ENCODE data around the gene ZBTB12. TPM values are rescaled to one million over a fixed set of nuclear protein-coding genes. Genes with fewer than 3 reads are reported as not detected.

The ZBTB12 gene
- total and polyA plus RNA-seq, 10 of the 15 experiments (the other 5 are each of a cell fraction or from before 2014, with no cell fraction given), result 0.81 to 4.5 (median 1.7) TPM; not detected in 4

DNA sequence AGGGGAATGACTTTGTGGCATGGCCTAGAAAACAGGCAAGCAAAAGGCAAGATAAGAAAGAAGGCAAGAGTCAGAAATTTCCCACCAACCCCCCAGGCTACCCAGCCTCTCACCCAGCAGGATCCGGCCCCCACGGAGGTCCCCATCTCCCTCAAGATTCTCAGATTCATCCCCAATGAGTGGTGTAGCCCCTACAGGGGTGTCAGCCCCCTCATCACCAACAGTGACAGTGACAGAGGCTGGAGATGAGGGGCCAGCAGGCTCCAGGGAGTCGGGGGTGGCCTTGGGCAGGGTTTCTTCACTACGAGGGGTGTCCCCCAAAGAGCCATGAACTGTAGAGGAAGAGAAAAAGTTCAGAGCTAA is 5.4 kb downstream of the ZBTB12 start:
- peaks cover 2 to 10% of the 10 kb centered on the region in 2 experiments for H3K36me3 ChIP-seq (ENCODE audit: control insufficient read depth in 2 of 2, insufficient read depth in 2 of 2, low read length in 1 of 2)
- 34% methylated on average over 4 of the region's 4 CpGs for whole genome bisulfite sequencing (ENCODE audit: insufficient coverage, insufficient replicate concordance, low lambda C conversion rate, missing lambda C conversion rate)
- no TSS peak for BruUV-seq (replicated peaks)
- H3K27me3 ChIP-seq (replicated peaks in 1 of 2; ENCODE audit: control insufficient read depth in 2 of 2, insufficient read depth in 2 of 2, low read length in 1 of 2), result no peaks in the 10 kb centered on the region
- ATAC-seq (no peak), FAIRE-seq (no peak), DNase-seq (ENCODE audit: low read depth, low spot score) (no peak)
- peaks cover 12% of the 10 kb centered on the region for H3K79me2 ChIP-seq (ENCODE audit: control insufficient read depth, insufficient read depth, low read length)
- H3K4me3 ChIP-seq, result peak overlapping the region; percentile 84
- H4K20me1 ChIP-seq (ENCODE audit: control insufficient read depth, insufficient read depth), result no peaks in the 10 kb centered on the region
- no peaks in the 10 kb centered on the region for H3K9me3 ChIP-seq (replicated peaks; ENCODE audit: control insufficient read depth, insufficient read depth, low read length)
- ChIA-PET CTCF (interaction anchor here (1.3 kb wide), 1 partner anchor 9 kb away, joined by 5 read pairs; no protein-coding TSS in a partner anchor), RAD21 (ENCODE audit: unreplicated experiment) (interaction anchor here (0.6 to 0.7 kb wide), 2 partner anchors 26 to 34 kb away, joined by 3 read pairs; partner anchors contain the start of gene NEU1), POLR2A (interaction anchor here (0.7 to 1.0 kb wide), 3 partner anchors 34 to 211 kb away, joined by 3 to 7 read pairs (median 4); partner anchors contain the start of gene NEU1), SMC1A (ENCODE audit: uncharacterized antibody, unreplicated experiment) (no interaction called here)
- peak overlapping the region; percentile 76 for H3K9ac ChIP-seq (ENCODE audit: control insufficient read depth, insufficient read depth, low read length)
- peak overlapping the region; percentile 58 for H3K27ac ChIP-seq (ENCODE audit: control insufficient read depth, insufficient read depth)
- peaks cover 18% of the 10 kb centered on the region for H3K4me1 ChIP-seq (ENCODE audit: control insufficient read depth, insufficient read depth, low read length)
- H3K4me2 ChIP-seq (ENCODE audit: control insufficient read depth, insufficient read depth), result peak overlapping the region; percentile 97
- H2AFZ ChIP-seq (ENCODE audit: control insufficient read depth, low read depth, low read length), result peak overlapping the region; percentile 59
- intact Hi-C loops (cut with micrococcal nuclease; ENCODE audit: unreplicated experiment) (no loop called here), in situ Hi-C loops (cut with MboI) (no loop called here)
- TF ChIP-seq ZZZ3 (IDR thresholded peaks at IDR 0.05; ENCODE audit: control insufficient read depth, insufficient read length, low read depth) (no peak), NR2C2 (IDR thresholded peaks at IDR 0.05; ENCODE audit: borderline replicate concordance, control insufficient read depth, insufficient read length, low read depth) (no peak), RBBP5 (conservative IDR thresholded peaks at IDR 0.05) (no peak), TBL1XR1 (IDR thresholded peaks at IDR 0.05; ENCODE audit: low read depth, low read length) (no peak), CBX3 (IDR thresholded peaks at IDR 0.05; ENCODE audit: borderline replicate concordance, low read depth) (no peak)
- TF ChIP-seq, protein P1, sequence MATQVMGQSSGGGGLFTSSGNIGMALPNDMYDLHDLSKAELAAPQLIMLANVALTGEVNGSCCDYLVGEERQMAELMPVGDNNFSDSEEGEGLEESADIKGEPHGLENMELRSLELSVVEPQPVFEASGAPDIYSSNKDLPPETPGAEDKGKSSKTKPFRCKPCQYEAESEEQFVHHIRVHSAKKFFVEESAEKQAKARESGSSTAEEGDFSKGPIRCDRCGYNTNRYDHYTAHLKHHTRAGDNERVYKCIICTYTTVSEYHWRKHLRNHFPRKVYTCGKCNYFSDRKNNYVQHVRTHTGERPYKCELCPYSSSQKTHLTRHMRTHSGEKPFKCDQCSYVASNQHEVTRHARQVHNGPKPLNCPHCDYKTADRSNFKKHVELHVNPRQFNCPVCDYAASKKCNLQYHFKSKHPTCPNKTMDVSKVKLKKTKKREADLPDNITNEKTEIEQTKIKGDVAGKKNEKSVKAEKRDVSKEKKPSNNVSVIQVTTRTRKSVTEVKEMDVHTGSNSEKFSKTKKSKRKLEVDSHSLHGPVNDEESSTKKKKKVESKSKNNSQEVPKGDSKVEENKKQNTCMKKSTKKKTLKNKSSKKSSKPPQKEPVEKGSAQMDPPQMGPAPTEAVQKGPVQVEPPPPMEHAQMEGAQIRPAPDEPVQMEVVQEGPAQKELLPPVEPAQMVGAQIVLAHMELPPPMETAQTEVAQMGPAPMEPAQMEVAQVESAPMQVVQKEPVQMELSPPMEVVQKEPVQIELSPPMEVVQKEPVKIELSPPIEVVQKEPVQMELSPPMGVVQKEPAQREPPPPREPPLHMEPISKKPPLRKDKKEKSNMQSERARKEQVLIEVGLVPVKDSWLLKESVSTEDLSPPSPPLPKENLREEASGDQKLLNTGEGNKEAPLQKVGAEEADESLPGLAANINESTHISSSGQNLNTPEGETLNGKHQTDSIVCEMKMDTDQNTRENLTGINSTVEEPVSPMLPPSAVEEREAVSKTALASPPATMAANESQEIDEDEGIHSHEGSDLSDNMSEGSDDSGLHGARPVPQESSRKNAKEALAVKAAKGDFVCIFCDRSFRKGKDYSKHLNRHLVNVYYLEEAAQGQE (IDR thresholded peaks at IDR 0.05; ENCODE audit: low read depth, low read length), result no peak
- TF ChIP-seq, protein P2, sequence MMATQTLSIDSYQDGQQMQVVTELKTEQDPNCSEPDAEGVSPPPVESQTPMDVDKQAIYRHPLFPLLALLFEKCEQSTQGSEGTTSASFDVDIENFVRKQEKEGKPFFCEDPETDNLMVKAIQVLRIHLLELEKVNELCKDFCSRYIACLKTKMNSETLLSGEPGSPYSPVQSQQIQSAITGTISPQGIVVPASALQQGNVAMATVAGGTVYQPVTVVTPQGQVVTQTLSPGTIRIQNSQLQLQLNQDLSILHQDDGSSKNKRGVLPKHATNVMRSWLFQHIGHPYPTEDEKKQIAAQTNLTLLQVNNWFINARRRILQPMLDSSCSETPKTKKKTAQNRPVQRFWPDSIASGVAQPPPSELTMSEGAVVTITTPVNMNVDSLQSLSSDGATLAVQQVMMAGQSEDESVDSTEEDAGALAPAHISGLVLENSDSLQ (IDR thresholded peaks at IDR 0.05), result no peak
- TF ChIP-seq, protein P3, sequence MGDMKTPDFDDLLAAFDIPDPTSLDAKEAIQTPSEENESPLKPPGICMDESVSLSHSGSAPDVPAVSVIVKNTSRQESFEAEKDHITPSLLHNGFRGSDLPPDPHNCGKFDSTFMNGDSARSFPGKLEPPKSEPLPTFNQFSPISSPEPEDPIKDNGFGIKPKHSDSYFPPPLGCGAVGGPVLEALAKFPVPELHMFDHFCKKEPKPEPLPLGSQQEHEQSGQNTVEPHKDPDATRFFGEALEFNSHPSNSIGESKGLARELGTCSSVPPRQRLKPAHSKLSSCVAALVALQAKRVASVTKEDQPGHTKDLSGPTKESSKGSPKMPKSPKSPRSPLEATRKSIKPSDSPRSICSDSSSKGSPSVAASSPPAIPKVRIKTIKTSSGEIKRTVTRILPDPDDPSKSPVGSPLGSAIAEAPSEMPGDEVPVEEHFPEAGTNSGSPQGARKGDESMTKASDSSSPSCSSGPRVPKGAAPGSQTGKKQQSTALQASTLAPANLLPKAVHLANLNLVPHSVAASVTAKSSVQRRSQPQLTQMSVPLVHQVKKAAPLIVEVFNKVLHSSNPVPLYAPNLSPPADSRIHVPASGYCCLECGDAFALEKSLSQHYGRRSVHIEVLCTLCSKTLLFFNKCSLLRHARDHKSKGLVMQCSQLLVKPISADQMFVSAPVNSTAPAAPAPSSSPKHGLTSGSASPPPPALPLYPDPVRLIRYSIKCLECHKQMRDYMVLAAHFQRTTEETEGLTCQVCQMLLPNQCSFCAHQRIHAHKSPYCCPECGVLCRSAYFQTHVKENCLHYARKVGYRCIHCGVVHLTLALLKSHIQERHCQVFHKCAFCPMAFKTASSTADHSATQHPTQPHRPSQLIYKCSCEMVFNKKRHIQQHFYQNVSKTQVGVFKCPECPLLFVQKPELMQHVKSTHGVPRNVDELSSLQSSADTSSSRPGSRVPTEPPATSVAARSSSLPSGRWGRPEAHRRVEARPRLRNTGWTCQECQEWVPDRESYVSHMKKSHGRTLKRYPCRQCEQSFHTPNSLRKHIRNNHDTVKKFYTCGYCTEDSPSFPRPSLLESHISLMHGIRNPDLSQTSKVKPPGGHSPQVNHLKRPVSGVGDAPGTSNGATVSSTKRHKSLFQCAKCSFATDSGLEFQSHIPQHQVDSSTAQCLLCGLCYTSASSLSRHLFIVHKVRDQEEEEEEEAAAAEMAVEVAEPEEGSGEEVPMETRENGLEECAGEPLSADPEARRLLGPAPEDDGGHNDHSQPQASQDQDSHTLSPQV (IDR thresholded peaks at IDR 0.05), result no peak
- TF ChIP-seq, protein P4, sequence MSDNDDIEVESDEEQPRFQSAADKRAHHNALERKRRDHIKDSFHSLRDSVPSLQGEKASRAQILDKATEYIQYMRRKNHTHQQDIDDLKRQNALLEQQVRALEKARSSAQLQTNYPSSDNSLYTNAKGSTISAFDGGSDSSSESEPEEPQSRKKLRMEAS (IDR thresholded peaks at IDR 0.05; ENCODE audit: low read depth, low read length), result no peak
- TF ChIP-seq, protein P5, sequence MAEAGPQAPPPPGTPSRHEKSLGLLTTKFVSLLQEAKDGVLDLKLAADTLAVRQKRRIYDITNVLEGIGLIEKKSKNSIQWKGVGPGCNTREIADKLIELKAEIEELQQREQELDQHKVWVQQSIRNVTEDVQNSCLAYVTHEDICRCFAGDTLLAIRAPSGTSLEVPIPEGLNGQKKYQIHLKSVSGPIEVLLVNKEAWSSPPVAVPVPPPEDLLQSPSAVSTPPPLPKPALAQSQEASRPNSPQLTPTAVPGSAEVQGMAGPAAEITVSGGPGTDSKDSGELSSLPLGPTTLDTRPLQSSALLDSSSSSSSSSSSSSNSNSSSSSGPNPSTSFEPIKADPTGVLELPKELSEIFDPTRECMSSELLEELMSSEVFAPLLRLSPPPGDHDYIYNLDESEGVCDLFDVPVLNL (IDR thresholded peaks at IDR 0.05; ENCODE audit: low read depth, low read length), result no peak
- TF ChIP-seq, protein P6, sequence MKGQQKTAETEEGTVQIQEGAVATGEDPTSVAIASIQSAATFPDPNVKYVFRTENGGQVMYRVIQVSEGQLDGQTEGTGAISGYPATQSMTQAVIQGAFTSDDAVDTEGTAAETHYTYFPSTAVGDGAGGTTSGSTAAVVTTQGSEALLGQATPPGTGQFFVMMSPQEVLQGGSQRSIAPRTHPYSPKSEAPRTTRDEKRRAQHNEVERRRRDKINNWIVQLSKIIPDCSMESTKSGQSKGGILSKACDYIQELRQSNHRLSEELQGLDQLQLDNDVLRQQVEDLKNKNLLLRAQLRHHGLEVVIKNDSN (IDR thresholded peaks at IDR 0.05; ENCODE audit: borderline replicate concordance, extremely low read length, insufficient read depth, low read depth, low read length), result no peak

All from GM12878 (cell line).